Right atrium auricular region (tissue), 2 donors: ENCODE results near the gene SUSD6. TPM values are rescaled to one million over a fixed set of nuclear protein-coding genes. Genes with fewer than 3 reads are reported as not detected.

Source experiments
- DNase-seq: peaks from one replicate; pipeline ENCODE4 v3.0.0-alpha.2; 2019; ENCODE audit warnings: low spot score
- H3K27ac ChIP-seq, 2 donors: fragments of 200-600 bp; sonication (generic); 1 replicate in 1 of 2; 2 replicates in 1 of 2; pipeline ENCODE4 v1.5.1; 2016 to 2019
- H3K27me3 ChIP-seq, 2 donors: fragments of 200-600 bp; sonication (generic); one replicate each; pipeline versions ENCODE4 v1.5.1 to v1.6.0; 2017 to 2019
- H3K36me3 ChIP-seq: fragments of 200-600 bp; sonication (generic); one replicate; pipeline ENCODE4 v1.5.1; 2016
- H3K4me1 ChIP-seq, 2 donors: fragments of 200-600 bp; sonication (generic); one replicate each; pipeline versions ENCODE4 v1.5.1 to v1.6.0; 2017 to 2019
- H3K4me3 ChIP-seq, 2 donors: fragments of 200-600 bp; sonication (generic); 1 replicate in 1 of 2; 2 replicates in 1 of 2; pipeline ENCODE4 v1.5.1; 2017 to 2019; ENCODE audit warnings: mild to moderate bottlenecking in 1 of 2, moderate library complexity in 1 of 2
- H3K9me3 ChIP-seq, 2 donors: fragments of 200-600 bp; sonication (generic); one replicate each; pipeline ENCODE4 v1.5.1; 2019
- CTCF ChIP-seq, 2 donors: fragments of 200-600 bp; sonication (generic); IDR thresholded peaks; one replicate each; pipeline ENCODE4 v1.5.1; 2019; ENCODE audit warnings: antibody characterized with exemption in 2 of 2
- total RNA-seq, 2 donors: library from RNA; depleted of rRNA; stranded (reverse); fragments of >200 nt; gene quantifications; one replicate each; pipeline ENCODE4 v1.1.0, GENCODE V29; 2016

Gene SUSD6
- total RNA-seq, 2 donors from 2014 or later: 19.2 to 24.7 TPM

- TF ChIP-seq CTCF (IDR thresholded peaks at IDR 0.05): no peak
- Histone ChIP-seq H3K9me3 (no peaks in the 10 kb centered on the region), H3K4me3 (no peak overlapping the region), H3K4me1 (peaks cover 0 to 11% of the 10 kb centered on the region in 2 donors), H3K27me3 (no peaks in the 10 kb centered on the region), H3K36me3 (no peaks in the 10 kb centered on the region), H3K27ac (no peak overlapping the region)
- no peak for DNase-seq
Observed at GRCh38 chr14:69606258-69607184, 4.9 kb upstream of the SUSD6 start.

DNA sequence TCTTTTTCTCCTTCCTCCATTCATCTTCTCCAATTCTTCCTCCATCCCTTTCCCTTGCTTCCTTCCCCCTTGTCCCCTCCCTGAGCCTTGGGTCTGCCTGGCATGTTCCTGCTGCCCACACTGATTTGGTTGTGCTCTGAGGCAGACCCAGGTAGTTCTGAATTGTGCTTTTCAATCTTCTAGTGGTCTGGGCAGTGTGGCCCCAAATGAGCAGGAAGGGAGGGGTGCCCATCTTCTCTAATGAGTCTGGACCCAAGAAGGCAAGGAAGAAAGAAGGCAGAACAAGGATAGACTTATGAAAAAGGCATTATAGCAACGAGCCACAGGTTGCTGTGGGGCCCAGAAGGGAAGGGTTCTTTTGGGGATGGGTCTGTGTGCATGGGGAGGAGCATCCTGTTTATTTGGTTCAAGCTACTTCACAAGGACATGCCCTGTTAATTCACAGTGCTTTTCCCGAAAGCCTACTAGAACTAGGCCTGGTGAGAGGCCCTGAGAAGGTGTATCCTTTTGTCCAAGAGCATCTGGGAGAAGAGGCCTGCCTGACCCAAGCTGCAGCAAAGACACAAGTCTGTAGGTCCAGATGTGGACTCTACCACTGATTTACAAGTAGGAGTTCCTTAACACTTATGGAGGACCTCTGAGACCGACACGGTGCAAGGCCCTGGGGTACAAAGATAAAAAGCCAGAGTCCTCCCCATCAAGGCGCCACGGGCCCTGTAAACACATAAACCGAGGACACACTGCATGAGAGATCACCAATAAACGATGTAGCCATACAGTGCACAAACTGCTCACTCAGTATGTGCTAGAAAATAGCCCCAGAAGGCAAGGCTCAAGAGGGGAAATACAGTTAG lies 1.1 kb upstream of the SUSD6 start:
- DNase-seq: no peak
- Histone ChIP-seq H3K4me1 (peaks cover 0 to 41% of the 10 kb centered on the region in 2 donors), H3K4me3 (peak overlapping the region; percentile 47 to 82), H3K27ac (peak overlapping the region; percentile 83 to 98), H3K9me3 (no peaks in the 10 kb centered on the region), H3K27me3 (no peaks in the 10 kb centered on the region), H3K36me3 (no peaks in the 10 kb centered on the region)
- no peak for TF ChIP-seq CTCF (IDR thresholded peaks at IDR 0.05)

- Histone ChIP-seq H3K4me1 (peaks cover 0 to 46% of the 10 kb centered on the region in 2 donors), H3K4me3 (peak overlapping the region; percentile 47 to 82), H3K27me3 (no peaks in the 10 kb centered on the region)
Observed at GRCh38 chr14:69610874-69611171, 573 bp upstream of the SUSD6 start.

GRCh38 chr14:69612014-69612782 lies 802 bp downstream of the SUSD6 start:
- peak overlapping the region; percentile 82 to 83 for H3K4me3 ChIP-seq
- H3K4me1 ChIP-seq: peaks cover 0 to 60% of the 10 kb centered on the region in 2 donors
- no peaks in the 10 kb centered on the region for H3K27me3 ChIP-seq
- no peaks in the 10 kb centered on the region for H3K9me3 ChIP-seq
- H3K36me3 ChIP-seq: no peaks in the 10 kb centered on the region
- DNase-seq: no peak
- TF ChIP-seq CTCF (IDR thresholded peaks at IDR 0.05): no peak
- H3K27ac ChIP-seq: peak overlapping the region; percentile 97 to 98

More at GRCh38 chr14:69610874-69611171, 573 bp upstream of the SUSD6 start:
- DNase-seq: no peak
- Histone ChIP-seq H3K27ac (peak overlapping the region; percentile 83 to 98), H3K36me3 (no peaks in the 10 kb centered on the region), H3K9me3 (no peaks in the 10 kb centered on the region)
- no peak for TF ChIP-seq CTCF (IDR thresholded peaks at IDR 0.05)

- Histone ChIP-seq H3K27ac (peak overlapping the region; percentile 97 to 98), H3K36me3 (no peaks in the 10 kb centered on the region), H3K27me3 (no peaks in the 10 kb centered on the region), H3K9me3 (no peaks in the 10 kb centered on the region), H3K4me3 (peak overlapping the region; percentile 82 to 83), H3K4me1 (peaks cover 0 to 66% of the 10 kb centered on the region in 2 donors)
- no peak for DNase-seq
- peak in 1 of 2 donors; percentile 36 for TF ChIP-seq CTCF (IDR thresholded peaks at IDR 0.05)
Observed at GRCh38 chr14:69612783-69613130, 1.4 kb downstream of the SUSD6 start.
